Measurements from ENCODE around the gene MMADHC. TPM values are rescaled to one million over a fixed set of nuclear protein-coding genes. Genes with fewer than 3 reads are reported as not detected.

The MMADHC gene
- total RNA-seq: 100 to 1,000 TPM; 112 to 167 TPM

- ATAC-seq: peak; percentile 99 to 100
- peaks cover 22 to 33% of the 10 kb centered on the region in 2 donors for H3K36me3 Mint-ChIP-seq
Observed at GRCh38 chr2:149587220-149587949, at the start of gene MMADHC. TSS of gene MMADHC (minus strand) at chr2:149587775. CDS start at chr2:149587097, 678 bp downstream.

DNA sequence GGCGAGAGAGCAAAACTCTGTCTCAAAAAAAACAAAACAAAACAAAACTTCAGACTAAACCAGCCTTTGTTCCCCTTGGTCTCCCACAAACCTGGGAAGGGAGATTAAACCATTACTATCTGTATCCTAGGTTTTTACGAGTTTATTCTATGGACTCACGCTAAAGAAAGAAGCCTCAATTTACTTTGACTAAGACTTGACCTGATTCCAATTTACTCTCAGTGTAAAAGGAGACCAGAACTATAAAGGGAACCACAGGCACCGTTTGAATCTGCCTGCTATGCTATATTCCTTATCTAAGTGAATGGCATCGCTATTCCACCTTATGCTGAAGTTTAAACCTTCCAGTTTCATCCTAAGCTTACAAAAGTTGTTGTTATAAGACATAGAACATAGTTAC lies 46.5 kb upstream of the MMADHC start:
- DNase-seq (ENCODE audit: low spot score in 2 of 2) (no peak), ATAC-seq (no peak)
- Mint-ChIP-seq H3K36me3 (no peaks in the 10 kb centered on the region), H3K9me3 (no peaks in the 10 kb centered on the region), H3K27ac (no peak overlapping the region)

More at GRCh38 chr2:149587220-149587949, at the start of gene MMADHC:
- Mint-ChIP-seq H3K9me3 (no peaks in the 10 kb centered on the region), H3K27ac (peak within 1 kb of the TSS; percentile 99)
- DNase-seq (ENCODE audit: low spot score in 2 of 2): peak; percentile 89 to 95

DNA sequence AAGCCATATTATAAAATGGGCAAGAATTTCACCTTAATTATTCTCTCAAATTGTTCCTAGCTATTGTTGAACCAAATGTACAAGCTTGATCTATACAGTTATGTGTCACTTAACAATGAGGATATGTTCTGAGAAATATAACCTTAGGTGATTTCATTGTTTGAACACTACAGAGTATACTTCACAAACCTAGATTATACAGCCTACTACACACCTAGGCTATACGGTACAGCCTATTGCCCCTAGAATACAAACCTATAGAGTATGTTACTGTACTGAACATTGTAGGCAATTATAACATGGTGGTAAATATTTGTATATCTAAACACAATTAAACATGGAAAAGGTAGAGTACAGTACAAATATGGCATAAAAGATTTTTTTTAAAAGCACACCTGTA lies 42.9 kb upstream of the MMADHC start:
- DNase-seq (ENCODE audit: low spot score in 2 of 2): no peak
- no peaks in the 10 kb centered on the region for H3K36me3 Mint-ChIP-seq

GRCh38 chr2:149629026-149629425 lies 41.5 kb upstream of the MMADHC start:
- no peak overlapping the region for H3K27ac Mint-ChIP-seq
- DNase-seq (ENCODE audit: low spot score in 2 of 2): no peak
- ATAC-seq: no peak

More for the DNA sequence above, 42.9 kb upstream of the MMADHC start:
- H3K27ac Mint-ChIP-seq: no peak overlapping the region
- no peak for ATAC-seq
- no peaks in the 10 kb centered on the region for H3K9me3 Mint-ChIP-seq

GRCh38 chr2:149627111-149627801 lies 39.7 kb upstream of the MMADHC start:
- H3K36me3 Mint-ChIP-seq: no peaks in the 10 kb centered on the region
- DNase-seq (ENCODE audit: low spot score in 2 of 2) (no peak), ATAC-seq (no peak)
- no peak overlapping the region for H3K27ac Mint-ChIP-seq
- H3K9me3 Mint-ChIP-seq: no peaks in the 10 kb centered on the region

More at GRCh38 chr2:149629026-149629425, 41.5 kb upstream of the MMADHC start:
- Mint-ChIP-seq H3K9me3 (no peaks in the 10 kb centered on the region), H3K36me3 (no peaks in the 10 kb centered on the region)

- ATAC-seq (no peak), DNase-seq (ENCODE audit: low spot score in 2 of 2) (no peak)
- Mint-ChIP-seq H3K9me3 (no peaks in the 10 kb centered on the region), H3K27ac (no peak overlapping the region), H3K36me3 (no peaks in the 10 kb centered on the region)
Observed at GRCh38 chr2:149625671-149626070, 38.1 kb upstream of the MMADHC start.

DNA sequence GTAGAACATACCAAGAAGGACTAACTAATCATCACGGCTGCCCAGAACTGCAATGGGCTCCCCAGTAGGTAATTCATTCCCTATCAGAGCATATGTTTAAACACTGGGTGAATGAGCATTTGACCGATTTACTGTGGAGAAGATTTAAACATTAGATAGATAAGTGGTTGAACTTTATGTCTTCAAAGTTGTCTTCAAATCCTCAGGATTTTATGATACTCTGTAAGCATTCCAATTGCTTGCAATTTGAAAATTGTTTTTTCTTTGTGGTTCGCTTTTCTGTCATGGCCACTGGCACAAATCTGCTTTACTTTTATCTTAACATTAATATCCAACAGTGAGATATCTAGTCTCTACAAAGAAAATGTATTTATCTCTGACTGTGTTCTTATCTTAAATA lies 37.7 kb upstream of the MMADHC start:
- H3K9me3 Mint-ChIP-seq: no peaks in the 10 kb centered on the region
- H3K36me3 Mint-ChIP-seq: no peaks in the 10 kb centered on the region
- DNase-seq (ENCODE audit: low spot score in 2 of 2): no peak
- ATAC-seq: no peak
- H3K27ac Mint-ChIP-seq: no peak overlapping the region

DNA sequence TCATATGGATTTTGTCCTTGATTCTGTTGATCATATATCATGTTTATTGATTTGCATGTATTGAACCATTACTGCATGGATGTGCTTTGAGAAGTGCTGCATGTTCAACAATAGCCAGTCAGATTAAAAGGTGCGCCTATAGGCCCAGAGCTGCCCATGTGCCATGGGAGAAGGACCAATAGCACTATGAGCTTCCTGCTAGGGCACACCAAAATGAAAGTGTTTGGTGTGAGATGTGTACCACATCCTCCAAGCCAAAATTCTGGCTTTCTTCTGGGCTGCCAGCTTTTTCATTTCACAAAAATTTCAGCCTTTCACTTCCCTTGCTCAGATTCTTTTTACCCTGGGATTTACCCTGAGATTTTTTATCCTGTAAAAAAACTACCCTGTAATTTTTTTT lies 34.8 kb upstream of the MMADHC start:
- DNase-seq (ENCODE audit: low spot score in 2 of 2) (no peak), ATAC-seq (no peak)
- Mint-ChIP-seq H3K27ac (no peak overlapping the region), H3K9me3 (no peaks in the 10 kb centered on the region), H3K36me3 (no peaks in the 10 kb centered on the region)

GRCh38 chr2:149617476-149617875 lies 29.9 kb upstream of the MMADHC start:
- no peak overlapping the region for H3K27ac Mint-ChIP-seq
- no peaks in the 10 kb centered on the region for H3K9me3 Mint-ChIP-seq
- H3K36me3 Mint-ChIP-seq: no peaks in the 10 kb centered on the region
- DNase-seq (ENCODE audit: low spot score in 2 of 2): no peak
- no peak for ATAC-seq

GRCh38 chr2:149616681-149617456 lies 29.3 kb upstream of the MMADHC start:
- Mint-ChIP-seq H3K27ac (no peak overlapping the region), H3K9me3 (no peaks in the 10 kb centered on the region), H3K36me3 (no peaks in the 10 kb centered on the region)
- no peak for DNase-seq (ENCODE audit: low spot score in 2 of 2)
- no peak for ATAC-seq

DNA sequence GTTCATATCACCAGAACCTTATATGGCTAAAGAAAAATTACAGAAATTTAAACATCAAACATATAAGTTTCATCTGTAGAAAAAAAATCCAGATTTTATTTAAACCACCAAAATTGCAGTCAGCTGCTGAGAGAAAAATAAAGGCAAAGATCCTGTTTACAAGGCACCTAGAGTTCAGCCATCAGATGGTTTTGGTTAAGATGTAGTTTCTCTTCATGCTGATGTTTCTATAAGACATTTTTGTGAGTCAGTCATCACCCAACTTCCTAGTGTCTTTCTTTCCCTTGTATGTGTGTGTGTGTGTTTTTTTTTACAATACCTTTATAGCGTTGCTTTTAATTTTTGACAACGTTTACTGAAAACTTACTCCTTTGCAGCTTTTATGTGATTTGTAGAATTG lies 26.1 kb upstream of the MMADHC start:
- Mint-ChIP-seq H3K27ac (peak overlapping the region in 1 of 2 donors; percentile 57), H3K9me3 (no peaks in the 10 kb centered on the region), H3K36me3 (no peaks in the 10 kb centered on the region)
- DNase-seq (ENCODE audit: low spot score in 2 of 2) (no peak), ATAC-seq (no peak)

DNA sequence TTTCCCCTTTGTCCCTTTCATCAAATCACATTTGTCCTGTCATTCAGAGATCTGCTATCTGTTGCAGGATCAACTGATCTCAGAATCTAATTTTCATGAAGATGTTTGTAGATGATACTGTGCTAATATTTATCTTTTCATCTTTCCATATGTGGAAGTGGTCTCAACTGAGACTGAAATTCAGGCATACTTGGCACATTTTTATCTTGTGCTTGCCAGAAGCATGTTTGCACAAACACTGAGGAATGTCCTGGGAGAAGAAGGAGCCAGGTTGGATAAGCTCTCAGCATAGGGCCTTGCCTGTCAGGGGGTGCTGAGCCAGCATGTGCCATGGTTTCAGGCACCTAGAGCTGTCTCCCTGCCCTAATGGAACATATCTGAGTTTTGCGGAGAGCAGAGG lies 24.5 kb upstream of the MMADHC start:
- peaks cover 3 to 4% of the 10 kb centered on the region in 2 donors for H3K9me3 Mint-ChIP-seq
- no peak overlapping the region for H3K27ac Mint-ChIP-seq
- DNase-seq (ENCODE audit: low spot score in 2 of 2) (no peak), ATAC-seq (no peak)
- H3K36me3 Mint-ChIP-seq: peaks cover 0 to 4% of the 10 kb centered on the region in 2 donors

DNA sequence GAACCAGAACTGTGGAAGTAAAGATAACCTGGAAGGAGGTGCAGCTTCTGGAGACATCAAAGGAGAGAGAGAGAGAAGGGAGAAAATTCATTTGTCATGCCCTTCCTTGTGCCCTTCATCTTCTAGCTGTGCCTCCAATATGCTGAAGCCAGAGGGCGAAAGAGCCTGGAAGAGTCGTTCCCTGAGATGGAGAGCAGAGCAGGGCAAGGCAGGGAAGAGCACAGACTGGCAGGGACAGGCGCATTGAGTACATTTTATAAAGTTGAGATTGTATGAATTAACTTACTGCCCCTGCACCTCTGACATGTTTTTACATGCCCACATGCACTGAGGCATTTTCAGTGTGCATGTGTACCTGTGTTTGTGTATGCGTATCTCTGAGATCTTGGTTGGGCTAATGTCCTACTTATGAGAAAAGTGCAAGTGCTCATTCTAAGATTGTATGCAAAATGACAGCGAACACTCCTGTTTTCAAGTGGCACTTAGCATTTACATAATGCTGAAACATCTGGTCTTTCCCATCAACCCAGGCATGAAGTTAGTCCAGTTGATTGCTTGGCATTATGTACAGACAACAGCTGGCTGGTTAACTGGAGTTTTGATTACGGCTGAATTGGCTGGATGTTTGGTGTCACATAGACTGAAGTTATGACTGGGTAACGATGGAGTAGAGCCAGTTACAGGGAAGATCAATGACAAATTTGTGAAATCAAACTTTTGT lies 23.7 kb upstream of the MMADHC start:
- peaks cover 3 to 4% of the 10 kb centered on the region in 2 donors for H3K9me3 Mint-ChIP-seq
- peaks cover 0 to 4% of the 10 kb centered on the region in 2 donors for H3K36me3 Mint-ChIP-seq
- ATAC-seq: no peak
- DNase-seq (ENCODE audit: low spot score in 2 of 2): no peak
- H3K27ac Mint-ChIP-seq: peak overlapping the region in 1 of 2 donors; percentile 4

- Mint-ChIP-seq H3K36me3 (peaks cover 0 to 4% of the 10 kb centered on the region in 2 donors), H3K27ac (no peak overlapping the region), H3K9me3 (peaks cover 3 to 4% of the 10 kb centered on the region in 2 donors)
- no peak for ATAC-seq
- DNase-seq (ENCODE audit: low spot score in 2 of 2): no peak
Observed at GRCh38 chr2:149606251-149606811, 18.8 kb upstream of the MMADHC start.

GRCh38 chr2:149603248-149603647 lies 15.7 kb upstream of the MMADHC start:
- no peak overlapping the region for H3K27ac Mint-ChIP-seq
- no peak for ATAC-seq
- peaks cover 0 to 4% of the 10 kb centered on the region in 2 donors for H3K36me3 Mint-ChIP-seq
- DNase-seq (ENCODE audit: low spot score in 2 of 2): no peak
- H3K9me3 Mint-ChIP-seq: peaks cover 3 to 4% of the 10 kb centered on the region in 2 donors

DNA sequence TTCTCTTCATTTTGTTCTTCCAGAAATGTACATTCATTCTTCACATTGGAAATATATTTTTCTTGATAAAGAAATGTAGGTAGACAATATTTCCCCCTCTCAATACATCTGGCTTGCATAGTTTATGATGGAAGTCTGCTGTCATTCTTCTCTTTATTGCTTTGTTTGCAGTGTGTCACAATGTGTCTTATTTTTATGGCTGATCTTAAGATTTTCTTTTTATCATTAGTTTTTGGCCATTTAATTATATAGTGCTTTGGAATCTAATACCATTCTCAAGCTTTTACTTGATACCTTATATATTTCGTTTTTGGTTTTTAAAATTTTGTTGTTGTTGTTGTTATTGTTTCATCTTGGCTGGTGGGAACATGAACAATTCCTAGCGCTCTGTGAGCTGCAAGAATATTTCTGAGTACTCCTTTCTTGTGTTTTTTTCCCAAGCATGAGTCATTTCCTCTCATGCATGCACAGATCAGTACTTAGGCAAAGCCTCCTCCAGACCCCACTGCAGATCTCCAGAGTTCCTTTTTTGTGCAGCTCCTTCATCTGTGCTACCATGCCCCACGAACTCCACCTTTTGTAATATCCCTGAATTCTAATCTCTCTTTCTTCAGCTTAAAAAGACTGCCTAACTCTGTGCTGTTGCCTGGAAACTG lies 13.7 kb upstream of the MMADHC start:
- ATAC-seq: no peak
- Mint-ChIP-seq H3K27ac (no peak overlapping the region), H3K36me3 (no peaks in the 10 kb centered on the region), H3K9me3 (no peaks in the 10 kb centered on the region)
- no peak for DNase-seq (ENCODE audit: low spot score in 2 of 2)
